Dermis microvascular lymphatic vessel endothelial cell (primary cell): ENCODE measurements around the gene ASB9. TPM values are rescaled to one million over a fixed set of nuclear protein-coding genes. Genes with fewer than 3 reads are reported as not detected.

Source experiments
- total RNA-seq: library from RNA; depleted of rRNA; stranded (reverse); fragments of >200 nt; gene quantifications from 2 replicates; pipeline ENCODE4 v1.2.1, GENCODE V29; 2014

The ASB9 gene
- total RNA-seq, 1 donor from 2014 or later, result 4.1 TPM

Other genes with a start within 250 kb of the ASB9 start
- gene ASB11, start 45.6 kb upstream of the ASB9 start, total RNA-seq, result under 0.01 TPM in 1 of 2 replicates, not detected in the other
- 7.6 and 8.2 TPM in 2 replicates for gene PIGA, start 65.4 kb upstream of the ASB9 start, total RNA-seq
- 0.26 and 0.51 TPM in 2 replicates for gene VEGFD, start 114.3 kb upstream of the ASB9 start, total RNA-seq
- gene PIR, start 223.2 kb upstream of the ASB9 start, total RNA-seq, result 98.9 and 117 TPM in 2 replicates
- 68.9 and 119 TPM in 2 replicates for gene BMX, start 230.7 kb upstream of the ASB9 start, total RNA-seq